ENCODE measurements around the gene GUCY1A2.
"Not testable (repeated sequence)": the region's sequence is repeated elsewhere in the genome, so short reads cannot be mapped to it uniquely, and the experiment has no call there.

GUCY1A2 gene

GRCh38 chr11:106943089-106943488, 75.2 kb downstream of the GUCY1A2 start:
- DNase-seq (ENCODE audit: low read depth, low spot score), result no peak

- DNase-seq (ENCODE audit: low read depth, low spot score), result no peak
These were observed 79.1 kb downstream of the GUCY1A2 start for GRCh38 chr11:106939157-106939556.

GRCh38 chr11:106937111-106937510, 81.2 kb downstream of the GUCY1A2 start:
- DNase-seq (ENCODE audit: low read depth, low spot score), result no peak

- no peak for DNase-seq (ENCODE audit: low read depth, low spot score)
These were observed 93.0 kb downstream of the GUCY1A2 start for GRCh38 chr11:106925245-106925644.

DNA sequence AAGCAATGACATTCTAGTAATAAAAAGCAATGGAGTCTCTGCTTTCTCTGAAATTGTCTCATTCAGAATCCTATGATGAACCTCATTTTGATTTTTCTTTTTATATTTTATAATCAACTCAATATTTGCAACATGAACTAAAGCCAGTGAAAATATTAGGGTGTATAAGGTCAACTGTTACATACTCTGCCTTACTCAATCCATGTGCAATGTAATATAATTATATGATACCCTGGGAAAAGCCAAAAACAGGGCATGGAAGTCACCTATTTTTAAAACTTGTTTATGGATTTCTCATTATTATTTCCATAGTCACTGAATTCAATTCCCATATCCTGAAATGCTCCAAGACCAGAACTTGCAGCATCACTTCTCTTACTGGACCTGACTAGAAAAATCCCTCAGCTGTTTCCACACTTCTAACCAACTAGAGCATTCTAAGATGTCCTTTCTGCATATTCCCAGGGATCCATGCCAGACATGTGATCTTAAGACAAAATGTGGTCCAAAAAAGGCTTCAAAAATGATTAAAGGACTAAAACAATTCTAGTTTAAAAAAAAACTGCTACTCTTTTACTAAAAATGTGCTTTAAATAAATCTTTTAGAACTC, 97.3 kb downstream of the GUCY1A2 start:
- DNase-seq (ENCODE audit: low read depth, low spot score), result no peak

- no peak for DNase-seq (ENCODE audit: low read depth, low spot score)
These were observed 100.3 kb downstream of the GUCY1A2 start for GRCh38 chr11:106917973-106918372.

DNA sequence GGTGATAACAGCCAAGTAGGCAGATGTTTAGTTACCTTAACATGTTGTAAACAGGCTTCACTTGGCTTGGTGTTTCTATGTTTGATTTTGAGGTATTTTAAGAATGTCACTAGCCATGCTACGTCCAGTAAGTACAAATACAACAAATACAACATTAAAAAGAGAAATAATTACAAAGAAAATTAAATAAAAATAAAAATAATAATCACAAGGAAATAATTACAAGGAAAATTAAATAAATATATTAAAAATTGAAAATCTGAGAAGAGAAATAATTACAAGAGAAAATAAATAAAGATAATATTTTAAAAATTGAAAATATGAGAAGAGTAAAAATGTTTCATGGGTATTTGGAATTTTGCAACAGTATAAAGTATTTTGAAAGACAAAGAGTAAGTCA, 103.9 kb downstream of the GUCY1A2 start:
- no peak for DNase-seq (ENCODE audit: low read depth, low spot score)

DNA sequence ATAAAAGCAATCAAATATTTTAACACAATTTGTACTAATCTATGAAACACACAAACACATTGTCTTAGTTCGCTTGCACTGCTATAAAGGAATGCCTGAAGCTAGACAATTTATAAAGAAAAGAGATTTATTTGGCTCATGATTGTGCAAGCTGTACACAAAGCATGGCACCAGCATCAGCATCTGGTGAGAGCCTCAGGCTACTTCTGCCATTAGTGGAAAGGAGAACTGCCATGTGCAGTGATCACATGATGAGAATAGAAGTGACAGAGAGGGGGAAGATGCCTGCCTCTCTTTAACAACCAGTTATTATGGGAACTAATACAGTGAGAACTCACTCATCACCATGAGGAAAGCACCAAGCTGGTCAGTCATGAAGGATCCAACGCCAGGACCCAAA, 105.1 kb downstream of the GUCY1A2 start:
- no peak for DNase-seq (ENCODE audit: low read depth, low spot score)

DNA sequence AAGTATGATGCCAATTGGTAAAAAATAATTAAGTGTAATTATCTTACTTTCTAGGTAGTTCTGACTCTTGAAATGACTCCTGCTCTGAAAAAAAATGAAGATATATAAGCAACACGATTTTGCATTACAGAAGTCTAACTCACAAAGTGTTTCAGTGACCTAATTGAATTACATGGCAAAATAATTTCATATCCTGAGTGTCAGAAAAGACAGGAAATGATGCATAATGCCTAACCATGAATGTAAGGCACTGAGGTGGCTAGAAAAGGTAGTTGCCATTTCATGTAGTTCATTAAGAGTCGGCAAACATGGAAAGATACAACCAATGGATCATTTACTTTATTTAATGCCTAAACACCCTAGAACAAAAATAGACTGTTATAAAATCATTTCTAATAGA, 113.5 kb downstream of the GUCY1A2 start:
- DNase-seq (ENCODE audit: low read depth, low spot score), result no peak

GRCh38 chr11:106889718-106890117, 128.6 kb downstream of the GUCY1A2 start:
- no peak for DNase-seq (ENCODE audit: low read depth, low spot score)

DNA sequence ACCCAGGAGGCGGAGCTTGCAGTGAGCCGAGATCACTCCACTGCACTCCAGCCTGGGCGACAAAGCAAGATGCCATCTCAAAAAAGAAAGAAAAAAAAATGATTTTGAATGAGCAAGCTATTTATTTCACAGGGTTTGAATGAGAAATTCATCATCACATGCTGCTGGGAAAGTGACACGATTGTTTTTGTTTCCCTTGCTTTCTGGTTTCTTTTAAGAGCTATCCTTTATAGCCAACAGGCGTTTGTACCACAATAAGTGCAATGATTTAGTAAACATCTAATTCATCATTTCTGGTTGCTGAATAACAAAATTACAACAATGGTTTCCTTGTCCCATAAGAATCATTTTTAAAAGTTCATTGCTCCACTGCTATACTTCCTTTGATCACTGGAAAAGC, 129.9 kb downstream of the GUCY1A2 start:
- DNase-seq (ENCODE audit: low read depth, low spot score), result no peak

DNA sequence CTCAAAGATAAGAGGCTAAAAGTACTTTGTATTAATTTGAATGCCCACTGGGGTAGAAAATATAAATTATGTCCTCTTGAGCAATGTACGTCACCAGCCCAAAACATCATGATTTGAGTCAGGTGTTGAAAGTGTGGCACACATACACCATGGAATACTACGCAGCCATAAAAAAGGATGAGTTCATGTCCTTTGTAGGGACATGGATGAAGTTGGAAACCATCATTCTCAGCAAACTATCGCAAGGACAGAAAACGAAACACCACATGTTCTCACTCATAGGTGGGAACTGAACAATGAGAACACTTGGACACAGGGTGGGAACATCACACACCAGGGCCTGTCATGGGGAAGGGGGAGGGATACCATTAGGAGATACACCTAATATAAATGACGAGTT, 134.6 kb downstream of the GUCY1A2 start:
- not testable (repeated sequence) for DNase-seq (ENCODE audit: low read depth, low spot score)

- no peak for DNase-seq (ENCODE audit: low read depth, low spot score)
These were observed 138.3 kb downstream of the GUCY1A2 start for GRCh38 chr11:106879832-106880546.

- no peak for DNase-seq (ENCODE audit: low read depth, low spot score)
These were observed 139.2 kb downstream of the GUCY1A2 start for GRCh38 chr11:106879029-106879428.

DNA sequence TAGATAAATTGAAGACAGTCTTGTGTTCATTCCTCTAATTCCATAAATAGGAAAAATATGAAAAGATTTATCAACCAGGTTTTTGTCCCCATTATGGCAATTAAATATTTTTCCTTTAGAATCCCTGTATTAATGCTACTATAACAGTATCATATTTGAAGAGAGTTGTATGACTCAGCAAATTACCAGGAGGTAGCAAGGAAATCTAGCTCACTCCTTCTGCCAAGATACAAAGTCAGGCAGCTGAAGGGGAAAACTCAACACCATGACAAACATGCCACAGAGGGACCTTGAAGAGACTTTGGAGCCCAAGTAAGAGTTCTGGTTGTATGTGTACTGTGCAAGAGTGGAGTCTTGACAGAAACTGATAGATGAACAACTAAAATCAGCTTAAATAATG, 143.3 kb downstream of the GUCY1A2 start:
- DNase-seq (ENCODE audit: low read depth, low spot score), result no peak

DNA sequence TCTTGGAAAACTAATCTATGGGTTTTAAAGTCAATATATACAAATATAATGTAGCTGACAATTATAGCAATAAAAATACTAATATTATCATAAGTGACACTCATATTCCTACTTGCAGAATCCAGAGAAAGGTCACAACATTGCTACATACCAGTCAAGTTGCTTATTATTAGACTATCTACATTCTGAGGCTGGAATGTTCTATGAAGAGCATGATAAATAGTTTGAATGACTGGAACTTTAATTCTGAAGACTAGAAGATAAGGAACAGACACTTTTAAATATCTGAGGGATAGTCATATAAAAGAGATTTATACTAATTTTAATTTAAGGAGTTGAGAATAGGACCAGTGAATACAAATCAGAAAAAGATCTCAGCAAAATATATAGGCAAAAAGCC, 146.0 kb downstream of the GUCY1A2 start:
- no peak for DNase-seq (ENCODE audit: low read depth, low spot score)

GRCh38 chr11:106858200-106858599, 160.1 kb downstream of the GUCY1A2 start:
- DNase-seq (ENCODE audit: low read depth, low spot score), result no peak

- DNase-seq (ENCODE audit: low read depth, low spot score), result no peak
These were observed 161.7 kb downstream of the GUCY1A2 start for GRCh38 chr11:106856566-106856965.

DNA sequence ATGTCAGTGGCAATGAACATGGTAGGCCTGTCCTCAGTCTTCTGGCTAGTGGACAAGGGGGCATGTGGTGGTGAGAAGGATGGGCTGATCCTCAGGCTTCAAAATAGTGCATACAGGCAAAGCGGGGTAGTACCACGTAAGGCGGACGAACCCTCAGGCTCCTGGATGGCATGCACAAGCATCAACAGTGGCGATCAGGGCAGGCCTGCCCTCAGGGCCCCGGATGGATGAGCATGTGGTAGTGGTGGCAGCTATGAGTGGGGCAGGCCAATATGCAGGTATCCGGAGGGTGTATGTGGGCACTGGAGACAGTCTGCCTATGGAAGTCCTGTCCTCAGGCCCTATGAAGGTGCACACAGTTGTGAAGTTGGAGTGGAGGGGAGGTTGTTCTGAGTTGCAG, 163.8 kb downstream of the GUCY1A2 start:
- no peak for DNase-seq (ENCODE audit: low read depth, low spot score)

GRCh38 chr11:106853850-106854401, 164.3 kb downstream of the GUCY1A2 start:
- no peak for DNase-seq (ENCODE audit: low read depth, low spot score)

DNA sequence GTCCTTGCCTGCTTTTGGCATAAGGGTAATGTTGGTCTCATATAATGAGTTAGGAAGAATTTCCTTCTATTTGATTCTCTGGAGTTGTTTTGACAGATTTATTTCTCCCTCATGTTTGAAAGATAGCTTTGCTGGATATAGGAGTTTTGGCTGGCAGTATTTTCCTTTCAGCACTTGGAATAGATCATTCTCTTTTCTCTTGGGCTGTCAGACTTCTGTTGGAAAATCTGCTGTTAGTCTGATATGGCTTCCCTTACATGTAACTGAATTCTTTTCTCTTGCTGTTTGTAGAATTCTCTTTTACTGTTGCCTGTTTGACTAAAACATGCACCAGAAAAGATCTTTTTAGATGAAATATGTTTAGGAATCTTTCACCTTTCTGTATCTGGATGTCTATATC, 165.5 kb downstream of the GUCY1A2 start:
- DNase-seq (ENCODE audit: low read depth, low spot score), result no peak

DNA sequence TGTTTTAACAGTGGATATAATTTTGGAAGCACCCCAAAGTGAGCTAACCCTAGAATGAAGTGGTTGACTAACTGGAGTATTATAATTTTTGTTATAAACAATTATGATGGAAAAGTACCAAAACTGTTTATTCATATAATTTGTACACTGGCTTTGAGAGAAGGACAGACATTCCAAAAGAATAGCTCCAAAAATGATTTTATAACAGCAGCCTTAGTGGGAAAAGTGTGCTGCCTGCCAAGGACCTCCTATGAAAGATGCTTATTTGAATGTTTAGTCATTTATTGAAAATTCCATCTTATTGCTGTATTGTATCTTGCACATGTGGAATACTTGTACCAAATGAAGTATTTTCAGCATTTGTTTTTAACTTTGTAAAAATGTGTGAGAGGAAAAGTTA, 169.8 kb downstream of the GUCY1A2 start:
- no peak for DNase-seq (ENCODE audit: low read depth, low spot score)

GRCh38 chr11:106842134-106842533, 176.1 kb downstream of the GUCY1A2 start:
- no peak for DNase-seq (ENCODE audit: low read depth, low spot score)
